ENCODE data around the gene BTBD2.

BTBD2 gene

GRCh38 chr19:1981253-1981652 is 34.3 kb downstream of the BTBD2 start:
- DNase-seq = no peak

- DNase-seq = no peak
Observed at GRCh38 chr19:1980809-1981181, 34.7 kb downstream of the BTBD2 start.

- DNase-seq = no peak
Observed at GRCh38 chr19:1980091-1980808, 35.3 kb downstream of the BTBD2 start.

GRCh38 chr19:1979642-1980041 is 35.9 kb downstream of the BTBD2 start:
- DNase-seq = no peak

- DNase-seq = no peak
Observed at GRCh38 chr19:1979017-1979416, 36.5 kb downstream of the BTBD2 start.

DNA sequence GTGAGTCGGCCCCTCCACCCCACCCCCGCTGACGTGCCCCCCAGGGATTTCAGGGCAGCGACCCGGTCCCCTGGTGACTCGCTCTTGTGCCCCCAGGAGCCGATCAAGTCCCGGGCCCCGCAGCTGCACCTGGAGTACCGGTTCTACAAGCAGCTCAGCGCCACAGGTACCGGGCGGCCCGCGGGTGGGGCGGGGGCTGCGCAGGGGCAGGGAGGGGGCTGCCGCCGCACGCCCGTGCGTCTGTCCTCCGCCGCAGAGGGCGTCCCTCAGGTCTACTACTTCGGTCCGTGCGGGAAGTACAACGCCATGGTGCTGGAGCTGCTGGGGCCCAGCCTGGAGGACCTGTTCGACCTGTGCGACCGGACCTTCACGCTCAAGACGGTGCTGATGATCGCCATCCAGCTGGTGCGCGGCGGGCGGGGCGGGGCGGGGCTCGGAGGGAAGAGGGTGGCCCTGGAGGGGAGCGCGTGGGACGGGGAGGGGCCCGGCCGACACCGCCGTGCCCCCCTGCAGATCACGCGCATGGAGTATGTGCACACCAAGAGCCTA is 37.1 kb downstream of the BTBD2 start:
- no peak for DNase-seq

DNA sequence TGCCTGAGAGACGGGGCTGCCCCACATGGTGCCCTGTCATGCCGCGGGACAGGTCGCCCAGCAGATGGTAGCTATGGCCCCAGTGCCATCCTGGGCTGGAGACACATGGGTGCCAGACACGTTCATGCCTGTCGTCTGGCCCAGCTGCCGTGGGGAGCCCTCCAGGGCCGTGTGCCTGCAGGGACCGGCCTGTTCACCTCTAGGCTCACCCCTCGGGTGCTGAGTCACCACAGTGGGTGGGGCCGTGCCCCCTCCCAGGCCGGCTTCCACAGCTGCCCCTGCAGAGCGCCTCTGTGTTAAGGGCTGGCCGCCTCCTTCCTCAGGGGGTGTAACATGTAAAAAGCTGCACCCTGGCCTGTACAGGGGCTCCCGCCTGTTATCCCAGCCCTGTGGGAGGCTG is 38.4 kb downstream of the BTBD2 start:
- DNase-seq = no peak

DNA sequence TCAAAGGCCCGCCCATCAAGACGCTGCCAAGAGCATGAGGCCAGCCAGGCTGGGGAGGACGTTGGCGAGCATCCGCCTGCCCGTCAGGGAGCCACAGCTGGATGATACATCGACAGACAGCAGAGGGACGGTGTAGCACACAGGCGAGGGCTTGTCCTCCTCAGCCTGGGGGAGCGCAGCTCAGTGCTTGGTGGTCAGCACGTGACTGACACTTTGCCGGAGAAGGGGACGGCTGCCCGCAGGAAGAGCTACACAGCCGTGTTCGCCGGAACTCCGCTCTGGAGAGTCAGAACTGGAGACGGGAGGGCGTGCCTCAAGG is 40.4 kb downstream of the BTBD2 start:
- DNase-seq = no peak

DNA sequence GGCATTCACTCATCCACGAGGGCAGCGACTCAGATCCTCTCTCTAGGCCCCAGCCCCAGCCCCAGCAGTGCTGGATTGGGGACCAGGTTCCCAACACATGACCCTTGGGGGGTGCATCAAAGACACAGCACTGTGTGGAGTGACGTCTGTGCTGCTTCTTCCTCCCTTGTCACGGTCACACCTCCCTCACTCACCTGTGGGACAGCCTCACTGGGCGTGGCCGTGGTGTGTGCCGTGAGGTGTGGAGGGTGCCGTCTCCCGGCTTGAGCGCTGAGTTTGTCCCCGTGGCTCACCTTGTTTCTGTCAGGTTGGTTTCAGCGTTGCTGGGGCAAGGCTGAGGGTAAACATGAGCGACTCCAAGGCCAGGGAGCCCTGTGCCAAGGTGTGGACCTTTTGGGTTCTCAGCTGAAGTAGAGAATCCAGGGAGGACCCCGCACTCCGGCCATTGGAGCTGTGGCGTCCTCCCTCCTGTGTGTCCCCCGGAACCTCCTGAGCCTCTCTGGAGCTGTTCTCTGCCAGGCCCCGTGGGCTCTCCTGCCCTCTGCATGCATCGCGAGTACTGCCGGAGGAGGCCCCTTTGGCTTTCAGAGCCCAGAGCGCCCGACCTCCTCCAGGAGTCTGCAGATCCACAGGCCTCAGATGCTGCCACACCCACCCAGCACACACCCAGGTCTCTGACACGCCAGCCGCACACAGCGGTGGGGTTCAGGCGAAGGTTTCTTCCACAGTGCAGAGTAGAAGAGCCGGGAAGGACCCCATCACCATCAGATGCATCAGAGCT is 40.9 kb downstream of the BTBD2 start:
- DNase-seq = no peak

- peak; percentile 21 for DNase-seq
Observed at GRCh38 chr19:1970806-1971502, 44.6 kb downstream of the BTBD2 start.

DNA sequence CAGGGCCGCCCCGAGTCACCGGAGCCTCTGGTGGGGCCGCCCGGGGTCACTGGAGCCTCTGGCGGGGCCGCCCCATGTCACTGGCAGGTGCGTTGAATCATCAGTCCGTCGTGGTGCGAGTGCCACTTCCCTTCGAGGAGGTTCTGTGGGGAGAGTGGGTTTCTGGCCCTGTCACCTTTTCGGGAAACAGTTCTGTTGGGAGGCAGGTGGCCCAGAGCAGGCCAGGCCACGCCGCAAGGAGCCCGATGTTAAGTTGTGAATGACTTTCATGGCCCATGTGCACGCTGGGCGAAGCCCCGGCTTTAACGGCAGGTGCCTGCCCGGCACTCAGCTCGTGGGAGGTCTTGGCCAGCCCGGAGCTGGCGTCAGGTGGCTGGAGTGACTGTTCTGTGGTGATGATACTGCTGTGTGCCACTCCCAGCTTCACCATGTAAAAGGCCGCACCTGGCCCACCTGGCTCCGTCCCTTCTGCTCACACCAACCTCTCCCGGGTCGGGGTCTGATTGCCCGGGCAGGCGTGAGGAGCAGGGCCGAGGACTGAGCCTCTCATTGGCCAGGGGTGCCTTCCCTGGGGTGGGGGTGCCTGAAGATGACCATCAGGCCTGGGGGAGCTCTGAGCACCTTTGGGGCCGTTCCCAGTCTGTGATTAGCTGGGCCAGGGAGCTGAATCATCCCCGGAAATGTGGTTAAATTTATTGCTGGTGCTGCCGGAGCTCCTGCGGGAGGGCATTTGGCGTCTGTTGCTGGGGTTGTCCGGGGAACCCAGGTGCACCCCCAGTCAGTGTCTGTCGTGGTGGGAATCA is 45.3 kb downstream of the BTBD2 start:
- peak; percentile 48 for DNase-seq

DNA sequence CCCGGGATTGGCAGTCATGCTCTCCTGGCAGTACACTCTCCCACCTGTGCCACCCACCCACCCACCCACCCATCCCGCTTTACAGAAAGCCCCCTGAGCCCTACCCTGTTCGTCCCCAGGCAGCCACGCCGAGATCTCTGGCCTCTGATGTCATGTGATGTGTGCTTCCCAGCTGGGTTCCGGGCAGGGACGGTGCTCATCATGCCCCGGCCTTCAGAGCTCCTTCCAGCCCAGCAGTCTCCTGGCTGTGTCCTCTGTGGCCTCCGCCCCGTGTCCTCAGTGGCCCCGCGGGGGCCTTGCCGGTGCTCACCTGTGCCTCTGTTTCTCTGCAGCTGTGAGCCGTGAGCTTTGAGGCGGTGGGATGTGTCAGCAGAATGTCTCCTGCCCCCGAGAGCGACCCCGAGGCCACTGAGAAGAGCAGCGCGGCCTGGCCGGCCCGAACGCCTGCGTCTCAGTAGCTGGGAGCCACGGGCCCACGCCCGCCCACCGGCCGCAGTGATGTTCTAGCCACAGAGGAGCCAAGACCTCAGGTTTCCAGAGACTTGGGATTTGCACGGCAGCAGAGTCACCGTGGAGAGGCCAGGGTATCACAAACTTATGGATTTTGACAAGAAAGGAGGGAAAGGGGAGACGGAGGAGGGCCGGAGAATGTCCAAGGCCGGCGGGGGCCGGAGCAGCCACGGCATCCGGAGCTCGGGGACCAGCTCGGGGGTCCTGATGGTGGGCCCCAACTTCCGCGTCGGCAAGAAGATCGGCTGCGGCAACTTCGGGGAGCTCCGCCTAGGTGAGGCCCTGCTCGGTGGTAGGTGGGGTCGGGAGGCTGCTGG is 46.1 kb downstream of the BTBD2 start:
- DNase-seq = no peak

GRCh38 chr19:1968279-1969175 is 47.0 kb downstream of the BTBD2 start:
- DNase-seq = no peak

- DNase-seq = no peak
Observed at GRCh38 chr19:1967087-1967608, 48.4 kb downstream of the BTBD2 start.

DNA sequence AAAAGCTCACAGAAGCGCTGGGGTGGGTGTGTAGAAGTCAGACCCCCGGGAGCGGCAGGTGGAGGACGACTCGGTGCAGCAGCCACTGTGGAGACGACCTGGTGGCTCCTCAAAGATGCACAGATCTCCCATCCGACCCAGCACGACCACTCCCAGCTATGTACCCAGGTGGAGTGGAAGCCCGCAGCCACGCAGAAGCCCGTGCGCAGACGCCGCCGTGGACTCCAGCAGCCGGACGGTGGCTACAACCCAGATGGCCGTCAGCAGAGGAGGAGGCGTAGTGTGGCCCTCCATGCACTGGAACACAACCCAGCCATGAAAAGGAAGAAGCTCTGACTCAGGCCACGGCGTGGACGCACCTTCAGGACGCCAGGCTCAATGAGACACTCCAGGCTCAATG is 52.8 kb downstream of the BTBD2 start:
- DNase-seq = no peak

- DNase-seq = no peak
Observed at GRCh38 chr19:1961000-1961883, 54.3 kb downstream of the BTBD2 start.

GRCh38 chr19:1959928-1960589 is 55.5 kb downstream of the BTBD2 start:
- DNase-seq = no peak

- DNase-seq = no peak
Observed at GRCh38 chr19:1957562-1958248, 57.8 kb downstream of the BTBD2 start.
